SK-N-MC (cell line): ENCODE results near the gene FETUB.

Experiments used
- DNase-seq: peaks from one replicate; pipeline ENCODE4 v3.0.0-alpha.2; 2011; ENCODE audit warnings: low read depth, low spot score
- H3K27ac ChIP-seq: fragments of 200-600 bp; sonication (generic); 2 replicates; pipeline ENCODE4 v1.5.1; 2016; ENCODE audit warnings: mixed run types
- H3K36me3 ChIP-seq: fragments of 200-600 bp; sonication (generic); 2 replicates; pipeline ENCODE4 v1.6.1; 2017; ENCODE audit warnings: antibody characterized with exemption, low read length, mixed read lengths; ENCODE audit not compliant: insufficient read depth
- H3K4me3 ChIP-seq: fragments of 200-600 bp; sonication (generic); 2 replicates; pipeline ENCODE4 v1.5.1; 2016
- H3K9ac ChIP-seq: fragments of 200-600 bp; sonication (generic); 2 replicates; pipeline ENCODE4 v1.8.0; 2017; ENCODE audit warnings: mixed run types, mixed read lengths; ENCODE audit not compliant: insufficient read length
- H3K9me3 ChIP-seq: fragments of 200-600 bp; sonication (generic); 2 replicates; pipeline ENCODE4 v1.6.1; 2017; ENCODE audit warnings: low read depth, mild to moderate bottlenecking, antibody characterized with exemption, low read length, moderate library complexity, mixed read lengths
- EZH2 ChIP-seq: fragments of 200-600 bp; sonication (generic); IDR thresholded peaks from one replicate; pipeline ENCODE4 v1.6.1; 2017; ENCODE audit warnings: antibody characterized with exemption
- FOXP2 ChIP-seq: optimal IDR thresholded peaks from 2 replicates; pipeline ENCODE3; 2011; ENCODE audit warnings: mild to moderate bottlenecking, moderate library complexity; ENCODE audit not compliant: insufficient read depth; ENCODE audit errors: extremely low read length, control extremely low read depth
- POLR2AphosphoS5 ChIP-seq: IDR thresholded peaks from 2 replicates; pipeline ENCODE4 v1.6.1; 2012; ENCODE audit warnings: mild to moderate bottlenecking, low read depth, low read length, borderline replicate concordance

The FETUB gene

GRCh38 chr3:186651678-186652215, 11.5 kb downstream of the FETUB start:
- Histone ChIP-seq H3K9ac (no peak overlapping the region), H3K4me3 (no peak overlapping the region), H3K9me3 (no peaks in the 10 kb centered on the region), H3K27ac (no peak overlapping the region), H3K36me3 (no peaks in the 10 kb centered on the region)
- no peak for DNase-seq
- no peak for TF ChIP-seq EZH2
- TF ChIP-seq FOXP2: no peak
- TF ChIP-seq POLR2AphosphoS5: no peak

DNA sequence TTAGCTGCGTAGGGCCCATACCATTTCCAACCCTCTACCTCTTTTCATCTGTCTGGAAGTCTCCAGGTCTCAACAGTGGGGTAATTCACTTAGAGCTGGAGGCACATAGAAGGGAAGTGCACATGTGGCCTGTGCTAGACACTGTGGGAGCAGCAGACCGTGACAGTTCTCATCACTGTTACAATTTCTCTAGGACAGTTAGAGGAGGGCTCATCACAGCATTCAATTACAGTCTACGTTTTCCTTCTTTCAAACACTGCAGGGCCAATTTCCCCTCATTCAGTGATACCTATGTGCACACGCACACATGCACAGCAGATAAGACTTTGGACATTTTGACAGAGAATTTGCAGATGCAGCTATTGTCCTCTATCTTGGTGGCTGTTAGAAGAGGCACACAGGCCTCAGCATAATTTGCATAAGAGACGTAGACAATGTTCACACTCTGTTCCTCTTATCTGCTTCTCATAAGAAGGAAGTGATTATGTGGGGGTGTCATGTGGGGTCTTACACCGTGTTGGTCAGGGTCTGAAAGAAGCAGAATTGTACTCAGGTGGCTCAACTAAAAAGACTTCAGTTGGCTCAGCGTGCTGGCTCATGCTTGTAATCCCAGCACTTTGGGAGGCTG, 13.0 kb downstream of the FETUB start:
- Histone ChIP-seq H3K27ac (no peak overlapping the region), H3K9me3 (no peaks in the 10 kb centered on the region), H3K36me3 (no peaks in the 10 kb centered on the region), H3K4me3 (no peak overlapping the region), H3K9ac (no peak overlapping the region)
- no peak for DNase-seq
- TF ChIP-seq EZH2: no peak
- no peak for TF ChIP-seq POLR2AphosphoS5

DNA sequence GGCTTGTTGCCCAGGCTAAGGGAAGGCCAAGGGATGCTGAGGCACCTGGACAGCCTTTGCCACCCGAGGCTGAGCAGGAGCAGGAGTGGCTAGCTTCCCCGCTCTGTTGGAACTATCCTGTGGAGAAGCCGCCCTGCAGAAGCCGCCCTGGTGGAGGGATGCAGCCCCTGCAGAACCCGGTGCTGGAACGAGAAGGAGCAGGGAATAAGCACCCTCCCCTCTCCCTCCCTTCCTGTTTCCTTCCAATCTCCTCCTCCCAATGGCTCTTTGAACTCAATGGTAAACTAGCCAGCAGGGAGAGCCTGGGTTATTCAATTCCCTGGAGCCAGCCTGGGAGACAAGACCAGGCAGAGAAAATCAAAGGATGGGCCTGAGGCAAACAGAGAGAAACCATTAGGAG, 13.8 kb downstream of the FETUB start:
- Histone ChIP-seq H3K9ac (no peak overlapping the region), H3K27ac (no peak overlapping the region), H3K4me3 (no peak overlapping the region), H3K36me3 (no peaks in the 10 kb centered on the region), H3K9me3 (no peaks in the 10 kb centered on the region)
- TF ChIP-seq EZH2 (no peak), FOXP2 (no peak), POLR2AphosphoS5 (no peak)
- no peak for DNase-seq

- no peaks in the 10 kb centered on the region for H3K9me3 ChIP-seq
- TF ChIP-seq POLR2AphosphoS5: no peak
- TF ChIP-seq EZH2: no peak
- TF ChIP-seq FOXP2: no peak
- H3K36me3 ChIP-seq: no peaks in the 10 kb centered on the region
- no peak overlapping the region for H3K27ac ChIP-seq
- H3K9ac ChIP-seq: no peak overlapping the region
- no peak overlapping the region for H3K4me3 ChIP-seq
- no peak for DNase-seq
Measured at GRCh38 chr3:186663361-186664118, 23.3 kb downstream of the FETUB start.

GRCh38 chr3:186664119-186664495, 23.9 kb downstream of the FETUB start:
- no peak for TF ChIP-seq EZH2
- no peak for TF ChIP-seq POLR2AphosphoS5
- TF ChIP-seq FOXP2: no peak

DNA sequence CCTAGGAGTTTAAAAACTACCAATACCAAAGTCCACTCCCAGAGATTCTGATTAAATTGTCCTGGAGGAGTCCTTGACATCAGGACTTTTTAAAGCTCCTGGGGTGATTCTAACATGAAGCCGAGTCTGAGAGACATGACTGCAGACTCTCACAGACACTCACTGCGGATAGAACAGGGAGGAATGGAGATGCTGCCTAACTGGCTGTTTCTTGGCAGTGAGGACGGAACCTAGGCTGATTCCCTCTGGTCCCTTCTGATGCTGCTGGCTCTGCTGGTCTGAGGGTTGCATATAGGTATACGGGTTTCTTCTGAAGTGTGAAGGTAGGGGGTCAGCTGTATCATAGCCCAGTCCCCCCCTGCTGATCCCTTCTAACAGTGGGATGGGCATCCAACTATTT, 24.3 kb downstream of the FETUB start:
- no peak overlapping the region for H3K9ac ChIP-seq
- H3K9me3 ChIP-seq: no peaks in the 10 kb centered on the region
- H3K4me3 ChIP-seq: no peak overlapping the region
- TF ChIP-seq FOXP2 (no peak), EZH2 (no peak), POLR2AphosphoS5 (no peak)
- H3K36me3 ChIP-seq: no peaks in the 10 kb centered on the region
- H3K27ac ChIP-seq: no peak overlapping the region
- no peak for DNase-seq

More at GRCh38 chr3:186664119-186664495, 23.9 kb downstream of the FETUB start:
- no peak for DNase-seq
- no peak overlapping the region for H3K27ac ChIP-seq
- H3K9me3 ChIP-seq: no peaks in the 10 kb centered on the region
- no peak overlapping the region for H3K9ac ChIP-seq
- no peak overlapping the region for H3K4me3 ChIP-seq
- H3K36me3 ChIP-seq: no peaks in the 10 kb centered on the region

- TF ChIP-seq EZH2 (no peak), FOXP2 (no peak), POLR2AphosphoS5 (no peak)
Measured at GRCh38 chr3:186665625-186666188, 25.5 kb downstream of the FETUB start, which contains the start of gene HRG. HRG (plus strand) TSS chr3:186666014; CDS start chr3:186666032, 18 bp downstream.

GRCh38 chr3:186668426-186668825, 28.2 kb downstream of the FETUB start:
- DNase-seq: no peak

More at GRCh38 chr3:186665625-186666188, 25.5 kb downstream of the FETUB start, which contains the start of gene HRG:
- no peak for DNase-seq
- Histone ChIP-seq H3K27ac (no peak within 1 kb of the TSS), H3K4me3 (no peak within 1 kb of the TSS), H3K9ac (no peak within 1 kb of the TSS), H3K36me3 (no peaks in the 10 kb centered on the region), H3K9me3 (no peaks in the 10 kb centered on the region)

More at GRCh38 chr3:186668426-186668825, 28.2 kb downstream of the FETUB start:
- TF ChIP-seq FOXP2: no peak
- no peak for TF ChIP-seq EZH2
- TF ChIP-seq POLR2AphosphoS5: no peak
- Histone ChIP-seq H3K36me3 (no peaks in the 10 kb centered on the region), H3K9ac (no peak overlapping the region), H3K9me3 (no peaks in the 10 kb centered on the region), H3K27ac (no peak overlapping the region), H3K4me3 (no peak overlapping the region)
